ENCODE results near the gene FARS2.

- TF ChIP-seq CTCF (IDR thresholded peaks at IDR 0.05; ENCODE audit: poor library complexity, severe bottlenecking) (no peak), RAD21 (conservative IDR thresholded peaks at IDR 0.05) (no peak), EP300 (conservative IDR thresholded peaks at IDR 0.05; ENCODE audit: poor library complexity, severe bottlenecking) (no peak), MXI1 (conservative IDR thresholded peaks at IDR 0.05; ENCODE audit: poor library complexity, severe bottlenecking) (no peak), EZH2 (IDR thresholded peaks at IDR 0.05; ENCODE audit: borderline replicate concordance, insufficient read depth, low read length, poor library complexity, severe bottlenecking) (no peak)
Measured at GRCh38 chr6:5220443-5220842, 40.9 kb upstream of the FARS2 start.
